Stomach smooth muscle (tissue), 2 donors: ENCODE measurements around the gene BRINP3.

ENCODE experiments used
- H3K27ac ChIP-seq: one replicate; pipeline ENCODE4 v1.7.0; 2013; ENCODE audit warnings: mild to moderate bottlenecking, low read length, inconsistent platforms
- H3K27me3 ChIP-seq, 2 donors: one replicate each; pipeline ENCODE4 v1.7.0; 2013; ENCODE audit warnings: low read length in 2 of 2; ENCODE audit not compliant: insufficient read depth in 2 of 2, control insufficient read depth in 1 of 2
- H3K36me3 ChIP-seq, 2 donors: one replicate each; pipeline ENCODE4 v1.7.0; 2013; ENCODE audit warnings: low read length in 2 of 2; ENCODE audit not compliant: control insufficient read depth in 2 of 2, insufficient read depth in 2 of 2
- H3K4me1 ChIP-seq: one replicate; pipeline ENCODE4 v1.7.0; 2013; ENCODE audit warnings: low read length; ENCODE audit not compliant: control insufficient read depth, insufficient read depth
- H3K4me3 ChIP-seq, 2 donors: one replicate each; pipeline ENCODE4 v1.7.0; 2013; ENCODE audit warnings: low read length in 2 of 2
- H3K9ac ChIP-seq, 2 donors: one replicate each; pipeline ENCODE4 v1.7.0; 2013; ENCODE audit warnings: low read length in 2 of 2, mild to moderate bottlenecking in 1 of 2
- H3K9me3 ChIP-seq, 2 donors: one replicate each; pipeline ENCODE4 v1.7.0; 2013; ENCODE audit warnings: low read length in 2 of 2; ENCODE audit not compliant: control insufficient read depth in 2 of 2
- donor health status: healthy.
- donor health status: Pancreatic carcinoma.

The BRINP3 gene

GRCh38 chr1:190274721-190275120, 202.9 kb downstream of the BRINP3 start:
- H3K27me3 ChIP-seq: no peaks in the 10 kb centered on the region
- H3K9me3 ChIP-seq: no peaks in the 10 kb centered on the region
- no peak overlapping the region for H3K9ac ChIP-seq
- no peak overlapping the region for H3K27ac ChIP-seq
- H3K4me1 ChIP-seq: no peaks in the 10 kb centered on the region
- H3K4me3 ChIP-seq: no peak overlapping the region
- no peaks in the 10 kb centered on the region for H3K36me3 ChIP-seq

DNA sequence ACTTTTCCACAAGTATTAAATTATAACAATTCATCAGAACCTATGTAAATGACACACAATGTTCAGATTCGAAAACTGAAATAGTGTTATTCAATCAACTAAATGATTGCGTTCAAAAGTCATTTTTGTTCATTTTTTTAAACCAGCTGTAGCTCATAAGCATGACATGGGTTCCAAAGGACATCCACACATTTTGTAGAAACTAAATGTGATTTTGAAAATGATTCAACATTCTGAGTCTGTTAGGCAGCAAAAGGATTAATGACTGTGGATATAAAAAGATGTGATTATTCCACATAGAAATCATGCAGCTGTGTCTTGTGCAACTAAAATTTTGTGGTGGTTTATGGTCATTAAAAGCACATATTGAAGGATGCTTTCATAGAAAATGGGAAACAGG, 204.5 kb downstream of the BRINP3 start:
- H3K27me3 ChIP-seq: no peaks in the 10 kb centered on the region
- H3K4me1 ChIP-seq: no peaks in the 10 kb centered on the region
- no peaks in the 10 kb centered on the region for H3K9me3 ChIP-seq
- H3K36me3 ChIP-seq: no peaks in the 10 kb centered on the region
- H3K9ac ChIP-seq: no peak overlapping the region
- H3K4me3 ChIP-seq: no peak overlapping the region
- H3K27ac ChIP-seq: no peak overlapping the region

DNA sequence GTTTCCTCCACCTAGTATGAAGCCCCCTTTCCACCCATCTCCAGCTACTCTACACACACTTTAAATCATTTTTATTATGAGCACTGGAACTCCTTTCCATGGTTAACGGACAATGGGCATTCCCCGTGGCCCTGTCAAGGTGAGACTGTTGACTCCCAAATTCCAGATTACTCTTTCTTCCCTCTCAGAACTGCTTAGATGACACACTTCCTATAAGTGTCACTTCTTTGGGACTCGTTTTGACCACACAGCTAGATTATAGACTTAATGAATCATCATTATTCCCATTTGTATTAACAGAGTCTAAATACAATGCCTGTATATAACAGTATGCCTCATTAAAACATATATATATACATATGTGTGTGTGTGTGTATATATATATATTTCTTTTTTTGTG, 215.1 kb downstream of the BRINP3 start:
- H3K27ac ChIP-seq: no peak overlapping the region
- no peaks in the 10 kb centered on the region for H3K9me3 ChIP-seq
- no peak overlapping the region for H3K4me3 ChIP-seq
- H3K4me1 ChIP-seq: no peaks in the 10 kb centered on the region
- no peaks in the 10 kb centered on the region for H3K27me3 ChIP-seq
- no peaks in the 10 kb centered on the region for H3K36me3 ChIP-seq
- no peak overlapping the region for H3K9ac ChIP-seq

- H3K4me1 ChIP-seq: no peaks in the 10 kb centered on the region
- H3K9me3 ChIP-seq: no peaks in the 10 kb centered on the region
- no peak overlapping the region for H3K4me3 ChIP-seq
- H3K27ac ChIP-seq: no peak overlapping the region
- H3K27me3 ChIP-seq: no peaks in the 10 kb centered on the region
- H3K9ac ChIP-seq: no peak overlapping the region
- H3K36me3 ChIP-seq: no peaks in the 10 kb centered on the region
These were observed 218.2 kb downstream of the BRINP3 start for GRCh38 chr1:190259424-190259823.

DNA sequence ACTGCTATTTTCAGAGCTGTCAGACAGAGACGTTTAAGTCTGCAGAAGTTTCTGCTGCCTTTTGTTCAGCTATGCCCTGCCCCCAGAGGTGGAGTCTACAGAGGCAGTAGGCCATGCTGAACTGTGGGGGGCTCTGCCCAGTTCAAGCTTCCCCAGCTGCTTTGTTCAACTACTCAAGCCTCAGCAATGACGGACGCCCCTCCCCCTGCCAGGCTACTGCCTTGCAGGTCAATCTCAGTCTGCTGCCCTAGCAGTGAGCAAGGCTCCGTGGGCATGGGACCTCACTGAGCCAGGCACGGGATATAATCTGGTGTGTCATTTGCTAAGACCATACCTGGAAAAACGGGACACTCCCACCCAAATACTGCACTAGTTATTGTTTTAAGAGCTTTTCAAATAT, 219.7 kb downstream of the BRINP3 start:
- Histone ChIP-seq H3K36me3 (no peaks in the 10 kb centered on the region), H3K27me3 (no peaks in the 10 kb centered on the region), H3K27ac (no peak overlapping the region), H3K4me1 (no peaks in the 10 kb centered on the region), H3K9ac (no peak overlapping the region), H3K4me3 (no peak overlapping the region), H3K9me3 (no peaks in the 10 kb centered on the region)

GRCh38 chr1:190252046-190252445, 225.6 kb downstream of the BRINP3 start:
- no peaks in the 10 kb centered on the region for H3K4me1 ChIP-seq
- H3K9me3 ChIP-seq: no peaks in the 10 kb centered on the region
- H3K36me3 ChIP-seq: no peaks in the 10 kb centered on the region
- H3K27me3 ChIP-seq: no peaks in the 10 kb centered on the region
- no peak overlapping the region for H3K27ac ChIP-seq
- no peak overlapping the region for H3K4me3 ChIP-seq
- H3K9ac ChIP-seq: no peak overlapping the region

DNA sequence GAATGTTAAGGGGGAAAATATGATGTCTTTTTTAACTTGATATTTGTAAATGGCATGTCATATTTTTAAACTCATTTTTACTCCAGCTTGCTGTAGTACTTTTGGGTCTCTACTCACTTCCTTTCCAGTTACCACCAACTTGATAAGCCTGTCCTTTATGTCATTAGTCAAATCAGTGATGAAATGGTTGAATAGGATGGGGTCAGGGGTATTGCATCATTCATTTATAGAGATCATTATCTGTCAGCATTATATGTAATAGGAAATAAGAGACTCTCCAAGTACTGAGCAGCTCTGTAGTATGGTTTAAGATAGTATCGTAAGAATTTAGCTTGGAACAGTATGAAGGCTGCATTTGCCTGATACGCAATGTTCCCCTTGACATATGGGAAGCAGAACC, 227.3 kb downstream of the BRINP3 start:
- Histone ChIP-seq H3K27ac (no peak overlapping the region), H3K4me1 (no peaks in the 10 kb centered on the region), H3K9me3 (no peaks in the 10 kb centered on the region), H3K9ac (no peak overlapping the region), H3K27me3 (no peaks in the 10 kb centered on the region), H3K4me3 (no peak overlapping the region), H3K36me3 (no peaks in the 10 kb centered on the region)

DNA sequence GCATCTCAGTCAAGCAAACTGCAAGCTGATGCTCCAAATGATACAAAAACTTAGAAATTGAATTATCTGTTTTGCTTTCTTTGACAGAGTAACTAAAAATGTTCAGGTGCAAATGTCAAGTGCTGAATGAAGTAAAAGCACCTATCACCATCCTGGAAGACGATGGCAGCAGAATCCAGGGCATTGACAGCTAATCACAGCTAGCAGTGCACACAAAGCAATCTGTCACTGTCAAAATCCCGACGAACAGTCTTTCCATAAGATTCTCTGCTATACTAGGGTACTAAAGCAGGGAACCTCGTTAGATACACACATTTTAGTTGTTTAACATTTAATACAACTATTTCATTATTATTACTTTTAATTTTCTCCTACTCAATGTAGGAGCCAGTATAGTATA, 233.3 kb downstream of the BRINP3 start:
- Histone ChIP-seq H3K27ac (no peak overlapping the region), H3K9me3 (no peaks in the 10 kb centered on the region), H3K4me1 (no peaks in the 10 kb centered on the region), H3K27me3 (no peaks in the 10 kb centered on the region), H3K9ac (no peak overlapping the region), H3K4me3 (no peak overlapping the region), H3K36me3 (no peaks in the 10 kb centered on the region)

DNA sequence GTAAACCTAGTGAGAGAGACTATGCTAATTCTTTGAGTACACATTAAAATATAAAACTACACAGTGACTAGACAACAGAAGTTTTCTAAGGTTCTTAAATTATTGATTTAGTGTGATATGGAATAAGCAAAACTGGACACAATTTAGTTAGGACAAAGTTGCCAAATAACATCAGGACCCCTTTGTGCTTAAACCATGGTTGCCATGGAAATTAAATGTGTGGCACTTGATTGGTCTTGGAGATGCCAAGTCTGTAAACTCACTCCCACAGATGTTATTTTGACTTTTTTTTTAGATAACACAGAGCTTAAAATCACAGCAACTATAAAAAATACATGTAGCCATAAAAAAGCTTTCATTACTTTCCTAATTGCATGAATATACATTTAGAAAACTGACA, 234.6 kb downstream of the BRINP3 start:
- no peaks in the 10 kb centered on the region for H3K36me3 ChIP-seq

DNA sequence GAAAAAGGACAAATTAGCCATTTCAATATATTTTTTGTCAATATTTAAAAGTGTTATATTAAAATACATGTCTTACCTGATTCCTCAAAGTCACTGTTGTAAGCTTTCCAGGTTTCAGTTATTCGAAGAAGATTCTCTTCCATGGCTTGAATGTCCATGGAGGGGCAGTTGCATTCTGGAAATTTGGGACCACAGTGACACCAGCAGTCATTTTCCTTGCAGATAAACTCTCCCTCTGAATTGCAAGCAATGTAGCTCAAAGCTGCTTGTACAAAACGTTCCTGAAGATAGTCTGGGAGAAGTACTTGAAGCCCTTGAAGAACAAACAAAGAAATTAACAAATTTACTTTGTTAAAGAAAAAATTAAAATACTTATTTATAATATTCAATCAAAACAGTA, 251.7 kb downstream of the BRINP3 start:
- Histone ChIP-seq H3K27me3 (no peaks in the 10 kb centered on the region), H3K27ac (no peak overlapping the region)

More for the DNA sequence above, 234.6 kb downstream of the BRINP3 start:
- Histone ChIP-seq H3K27me3 (no peaks in the 10 kb centered on the region), H3K4me1 (no peaks in the 10 kb centered on the region), H3K9ac (no peak overlapping the region), H3K9me3 (no peaks in the 10 kb centered on the region), H3K27ac (no peak overlapping the region), H3K4me3 (no peak overlapping the region)

GRCh38 chr1:190212450-190212849, 265.2 kb downstream of the BRINP3 start:
- Histone ChIP-seq H3K36me3 (no peaks in the 10 kb centered on the region), H3K4me1 (no peaks in the 10 kb centered on the region), H3K4me3 (no peak overlapping the region), H3K27ac (no peak overlapping the region), H3K9ac (no peak overlapping the region), H3K27me3 (no peaks in the 10 kb centered on the region), H3K9me3 (no peaks in the 10 kb centered on the region)

More for the DNA sequence above, 251.7 kb downstream of the BRINP3 start:
- H3K9me3 ChIP-seq: no peaks in the 10 kb centered on the region
- no peaks in the 10 kb centered on the region for H3K36me3 ChIP-seq
- no peak overlapping the region for H3K9ac ChIP-seq
- no peaks in the 10 kb centered on the region for H3K4me1 ChIP-seq
- no peak overlapping the region for H3K4me3 ChIP-seq

DNA sequence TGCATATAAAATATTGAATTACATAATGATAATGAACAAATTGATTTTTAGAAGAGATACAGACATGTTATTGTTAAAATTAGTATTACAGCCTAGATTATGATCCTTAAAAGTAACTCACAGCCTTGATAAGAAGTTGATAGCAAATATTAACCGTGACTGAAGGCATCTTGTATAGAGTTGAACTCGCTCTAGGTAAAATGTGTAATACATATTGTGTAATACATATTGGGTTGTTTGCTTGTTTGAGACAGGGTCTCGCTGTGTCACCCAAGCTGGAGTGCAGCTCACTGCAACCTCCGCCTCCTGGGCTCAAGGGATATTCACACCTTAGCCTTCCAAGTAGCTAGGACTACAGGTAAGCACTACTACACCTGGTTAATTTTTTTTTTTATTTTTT, 269.9 kb downstream of the BRINP3 start:
- H3K4me1 ChIP-seq: no peaks in the 10 kb centered on the region
- H3K9me3 ChIP-seq: no peaks in the 10 kb centered on the region
- no peak overlapping the region for H3K27ac ChIP-seq
- no peak overlapping the region for H3K9ac ChIP-seq
- H3K36me3 ChIP-seq: no peaks in the 10 kb centered on the region
- no peak overlapping the region for H3K4me3 ChIP-seq
- no peaks in the 10 kb centered on the region for H3K27me3 ChIP-seq
